Left forelimb (tissue), 1 donor: ENCODE data around the gene SLAIN1.

Source experiments
- DNase-seq: peaks from one replicate; pipeline ENCODE4 v3.0.0-alpha.2; 2018; ENCODE audit warnings: low spot score

SLAIN1 gene

GRCh38 chr13:77714119-77714755 lies 16.8 kb downstream of the SLAIN1 start:
- DNase-seq = no peak

DNA sequence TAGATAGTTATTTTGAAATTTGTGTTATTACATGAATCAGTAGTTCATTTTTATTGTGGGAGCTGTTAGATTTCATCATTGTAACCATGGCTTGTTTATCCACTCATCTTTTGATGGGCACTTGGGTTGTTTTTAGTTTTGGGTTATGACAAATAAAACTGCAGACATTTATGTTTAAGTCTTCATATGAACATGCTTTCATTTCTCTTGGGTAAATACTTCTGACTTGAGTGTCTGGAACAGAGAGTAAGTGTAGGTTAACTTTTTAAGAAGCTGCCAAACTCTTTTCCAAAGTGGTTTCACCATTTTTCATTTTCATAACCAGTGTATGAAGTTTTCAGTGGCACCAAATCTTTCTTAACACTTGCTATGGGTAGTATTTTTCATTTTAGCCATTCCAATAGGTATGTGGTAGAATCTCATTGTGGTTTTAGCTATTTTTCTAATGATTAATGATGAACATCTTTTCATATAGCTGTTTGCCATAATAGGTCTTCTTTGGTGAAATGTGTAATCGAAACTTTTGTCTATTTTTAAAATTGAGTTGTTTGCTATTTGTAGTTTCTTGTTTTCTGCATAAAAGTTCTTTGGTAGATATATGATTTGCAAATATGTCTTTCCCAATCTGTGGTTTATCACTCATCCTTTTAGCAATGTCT lies 17.9 kb downstream of the SLAIN1 start:
- DNase-seq = no peak

GRCh38 chr13:77716692-77717091 lies 19.2 kb downstream of the SLAIN1 start:
- no peak for DNase-seq

- DNase-seq = no peak
These were observed 20.0 kb downstream of the SLAIN1 start for GRCh38 chr13:77717508-77717907.

DNA sequence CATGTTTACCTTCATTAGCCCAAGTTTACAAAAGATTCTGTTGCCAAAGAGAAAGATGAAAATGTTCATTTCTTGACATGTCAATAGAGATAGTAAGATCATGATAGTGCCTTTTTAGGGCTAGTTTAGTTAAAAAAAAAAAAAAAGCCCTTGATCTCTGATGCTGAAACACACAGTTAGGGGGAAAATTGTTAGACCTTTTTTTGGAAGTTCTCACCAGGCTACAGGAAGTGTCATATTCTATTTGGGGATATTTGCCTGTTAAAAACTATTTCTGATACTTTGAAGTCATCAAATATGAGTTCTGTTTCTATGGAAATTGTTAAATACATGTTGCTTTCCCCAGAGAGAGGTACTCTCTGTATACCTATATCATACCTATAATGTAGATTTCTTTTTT lies 21.6 kb downstream of the SLAIN1 start:
- no peak for DNase-seq

GRCh38 chr13:77720988-77721387 lies 23.5 kb downstream of the SLAIN1 start:
- DNase-seq = no peak

DNA sequence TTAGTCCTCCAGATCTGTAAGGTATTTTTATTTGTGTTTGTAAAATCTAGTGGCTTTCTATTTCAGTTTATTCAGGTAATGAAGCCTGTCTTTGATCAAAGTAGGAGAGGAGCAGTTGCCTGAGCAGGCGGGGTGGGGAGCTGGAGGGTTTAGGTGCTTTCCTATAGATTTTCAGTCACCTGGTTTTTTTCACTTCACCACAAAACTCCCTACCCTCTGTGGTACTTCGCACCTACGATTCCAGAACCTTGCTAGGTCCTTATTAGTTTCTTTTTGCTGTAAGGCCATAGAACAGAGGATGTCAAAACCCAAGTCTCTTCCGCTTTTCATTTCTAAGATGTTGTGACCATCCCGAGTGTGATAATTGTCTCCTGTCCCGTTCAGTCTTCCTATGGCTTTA lies 26.6 kb downstream of the SLAIN1 start:
- DNase-seq = no peak

DNA sequence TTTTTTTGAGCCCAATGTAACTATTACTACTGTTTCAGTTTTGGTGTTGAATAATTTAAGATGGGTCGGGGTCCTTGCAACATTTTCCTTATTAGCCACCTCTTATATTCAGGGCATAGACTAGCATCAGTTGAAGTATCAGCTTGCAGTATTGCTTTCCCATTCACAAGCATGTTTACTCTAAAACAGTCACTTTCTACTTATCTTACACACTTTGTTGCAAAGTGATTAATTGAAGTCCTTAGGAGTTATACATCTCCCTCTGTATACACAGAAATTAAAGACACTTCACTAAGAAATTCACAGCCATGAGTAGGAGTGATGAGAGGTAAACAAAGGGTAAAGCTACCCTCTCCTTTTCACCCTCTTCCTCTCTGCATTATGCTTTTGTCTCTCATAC lies 27.6 kb downstream of the SLAIN1 start:
- DNase-seq = no peak

DNA sequence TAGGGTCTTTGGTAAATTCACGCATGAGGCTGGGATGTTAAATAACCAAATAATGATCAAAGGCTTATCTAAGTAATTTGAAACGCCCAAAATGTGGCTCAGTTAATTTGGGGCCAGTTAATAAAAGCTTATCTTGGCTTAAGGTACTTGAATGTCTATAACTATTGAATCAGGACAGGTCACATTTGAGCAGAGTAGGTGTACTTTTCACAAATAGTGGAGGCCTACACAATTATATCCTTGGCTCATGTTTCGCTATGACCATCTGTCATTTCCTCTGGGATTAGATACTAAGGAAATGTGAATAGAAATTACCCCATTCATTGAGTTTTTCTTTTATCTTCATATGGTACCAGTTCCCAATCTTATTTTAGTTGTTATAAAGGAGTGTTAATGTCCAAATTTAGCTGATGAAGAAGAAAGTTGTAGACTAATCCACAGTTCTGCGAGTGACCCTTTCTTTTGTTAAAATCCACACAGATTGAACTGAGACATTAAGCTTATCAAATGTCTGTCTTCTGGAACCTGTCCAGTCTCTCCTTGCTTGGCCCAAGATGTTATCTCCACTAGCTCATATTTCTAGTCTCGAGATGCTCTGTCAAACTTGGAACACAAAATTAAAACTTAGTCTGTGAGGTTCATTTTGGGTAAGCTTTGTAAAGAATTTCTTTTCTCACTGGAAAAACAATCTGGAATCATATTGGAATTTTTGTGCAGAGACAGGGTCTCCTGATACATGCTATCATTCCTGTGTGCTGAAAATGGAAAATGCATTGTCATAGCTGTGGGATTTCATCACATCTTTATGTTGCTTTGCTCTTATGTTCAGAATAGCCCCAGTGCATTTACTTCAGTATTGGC lies 31.0 kb downstream of the SLAIN1 start:
- DNase-seq = no peak

DNA sequence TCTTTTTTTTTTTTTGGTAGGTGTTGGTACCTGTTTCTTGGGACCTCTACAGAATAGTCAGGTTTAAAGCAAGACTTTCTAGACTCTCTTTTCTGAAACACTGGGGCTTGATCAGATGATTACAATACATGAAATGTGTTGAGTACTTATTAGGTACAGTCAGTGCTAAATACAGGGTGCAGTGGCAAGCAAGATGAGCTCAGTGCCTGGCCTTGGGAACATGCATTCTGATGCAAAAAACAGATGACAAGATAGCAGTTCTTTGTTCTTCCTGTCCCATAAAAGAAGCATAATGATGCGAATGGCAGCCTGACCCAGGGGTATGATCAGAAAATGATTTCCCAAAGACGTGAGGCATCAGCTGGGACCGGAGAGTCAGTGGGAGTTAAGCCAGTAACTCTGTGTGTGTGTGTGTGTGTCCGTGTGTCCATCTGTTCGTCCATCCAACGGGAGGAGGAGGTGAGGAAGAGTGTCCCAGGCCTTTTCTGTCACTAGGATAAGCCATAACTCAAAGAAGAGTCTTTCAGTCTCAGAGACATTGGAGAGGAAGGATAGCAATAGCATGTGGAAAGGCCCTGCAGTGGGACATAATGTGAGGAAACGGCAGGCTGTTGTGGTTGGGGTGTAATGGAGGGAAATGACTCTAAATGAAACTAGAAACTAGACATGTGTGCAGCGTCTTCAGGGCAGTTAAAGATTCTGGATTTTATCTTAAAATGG lies 32.2 kb downstream of the SLAIN1 start:
- no peak for DNase-seq

- DNase-seq = no peak
These were observed 33.1 kb downstream of the SLAIN1 start for GRCh38 chr13:77730572-77730971.

- no peak for DNase-seq
These were observed 34.8 kb downstream of the SLAIN1 start for GRCh38 chr13:77732287-77732686.

DNA sequence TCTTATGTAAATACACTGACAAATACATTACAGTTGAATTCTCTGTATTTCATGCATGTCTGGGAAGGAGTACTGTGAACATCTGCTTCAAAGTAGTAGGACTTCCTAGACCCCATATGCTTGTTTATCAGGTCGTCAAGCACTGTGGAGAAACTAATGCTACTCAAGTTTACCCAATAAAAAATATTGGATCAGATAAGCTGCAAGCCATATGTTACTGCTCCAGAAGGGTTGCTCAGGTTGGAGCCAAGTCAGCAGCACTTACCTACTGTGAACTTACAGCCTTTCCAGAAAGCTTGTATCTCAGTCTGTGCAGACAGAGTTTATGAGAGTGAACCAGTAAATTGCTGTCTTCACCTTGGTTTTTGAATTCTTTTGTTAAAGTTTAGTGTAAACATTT lies 36.2 kb downstream of the SLAIN1 start:
- DNase-seq = no peak

- DNase-seq = no peak
These were observed 40.2 kb downstream of the SLAIN1 start for GRCh38 chr13:77737583-77738200.

DNA sequence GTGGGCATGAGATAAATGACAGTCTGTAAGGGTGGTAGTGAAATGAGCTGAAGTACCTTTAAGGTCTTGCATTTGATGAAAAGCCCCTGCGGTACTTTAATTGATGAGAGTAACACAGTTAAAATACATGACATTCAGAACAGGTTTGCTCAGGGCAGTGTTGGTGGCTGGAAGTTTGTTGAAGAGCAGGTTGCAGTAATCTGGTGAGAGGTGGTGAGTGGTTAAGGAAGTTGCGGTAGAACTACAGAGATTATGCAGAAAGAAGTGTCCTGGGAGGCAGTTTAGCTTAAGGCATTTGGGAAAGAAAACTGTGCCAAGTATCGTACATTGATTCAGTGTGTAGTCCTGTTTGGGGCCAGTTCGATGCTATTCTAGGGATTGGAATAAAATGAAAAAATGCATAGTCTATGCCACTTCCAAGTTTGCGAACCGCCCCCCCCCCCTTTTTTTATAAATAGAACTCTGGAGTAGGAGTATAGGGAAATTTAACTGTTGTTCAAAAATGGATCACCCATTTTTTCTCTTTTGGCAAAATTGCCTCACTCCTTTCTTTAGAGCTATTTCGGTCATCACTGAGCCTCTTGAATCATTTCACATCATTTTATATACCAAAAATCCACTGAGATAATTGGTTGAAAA lies 42.7 kb downstream of the SLAIN1 start:
- no peak for DNase-seq

DNA sequence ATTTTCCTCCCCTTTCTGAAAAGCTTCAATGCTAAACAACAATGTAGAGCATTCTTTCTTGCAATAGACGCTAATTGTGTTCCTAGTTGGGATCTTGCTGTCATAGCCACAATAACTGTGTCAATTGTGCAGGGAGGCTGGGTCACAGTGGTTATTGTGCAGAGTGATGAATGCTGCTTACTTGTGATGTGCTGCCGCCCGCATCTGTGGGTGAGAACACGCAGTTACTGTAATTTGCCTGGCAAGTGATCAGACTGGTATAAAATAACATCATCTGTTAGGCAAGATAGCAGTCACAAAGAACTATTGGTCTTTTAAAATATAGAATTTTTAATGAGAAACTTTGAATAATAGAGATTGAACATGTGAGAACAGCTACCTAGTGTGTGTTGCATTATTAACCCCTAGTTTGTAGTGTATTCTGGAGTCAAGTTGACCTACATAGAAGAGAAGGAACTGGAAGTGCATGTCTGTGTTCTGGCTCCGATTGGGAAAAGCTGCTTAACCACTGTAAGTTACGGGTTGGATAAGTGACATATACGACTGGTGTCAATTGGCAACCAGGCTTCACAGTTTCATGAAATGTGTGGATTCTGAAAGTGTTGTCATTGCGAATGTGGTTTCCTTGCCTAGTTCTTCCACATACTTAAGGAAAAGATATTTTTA lies 43.6 kb downstream of the SLAIN1 start:
- DNase-seq = no peak

DNA sequence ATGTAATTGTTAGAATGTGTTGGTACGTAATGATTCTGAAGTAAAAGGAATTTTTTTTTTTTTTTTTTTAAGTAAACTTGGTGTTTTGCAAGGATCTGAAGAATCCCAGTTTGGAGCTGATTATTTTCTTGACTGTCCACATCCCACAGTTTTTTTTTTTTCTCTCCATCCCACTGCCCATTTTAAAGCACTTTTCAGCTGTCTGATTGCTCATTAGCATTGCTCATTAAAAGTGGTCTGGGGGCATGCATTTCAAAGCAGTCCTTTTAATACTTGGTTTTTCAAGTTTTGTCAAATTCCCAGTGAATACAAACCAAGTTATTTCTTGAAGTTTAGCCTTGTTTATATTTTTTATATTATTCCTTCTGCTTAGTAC lies 44.1 kb downstream of the SLAIN1 start:
- no peak for DNase-seq

GRCh38 chr13:77742801-77743200 lies 45.3 kb downstream of the SLAIN1 start:
- DNase-seq = no peak

GRCh38 chr13:77745784-77746183 lies 48.3 kb downstream of the SLAIN1 start:
- DNase-seq = no peak

DNA sequence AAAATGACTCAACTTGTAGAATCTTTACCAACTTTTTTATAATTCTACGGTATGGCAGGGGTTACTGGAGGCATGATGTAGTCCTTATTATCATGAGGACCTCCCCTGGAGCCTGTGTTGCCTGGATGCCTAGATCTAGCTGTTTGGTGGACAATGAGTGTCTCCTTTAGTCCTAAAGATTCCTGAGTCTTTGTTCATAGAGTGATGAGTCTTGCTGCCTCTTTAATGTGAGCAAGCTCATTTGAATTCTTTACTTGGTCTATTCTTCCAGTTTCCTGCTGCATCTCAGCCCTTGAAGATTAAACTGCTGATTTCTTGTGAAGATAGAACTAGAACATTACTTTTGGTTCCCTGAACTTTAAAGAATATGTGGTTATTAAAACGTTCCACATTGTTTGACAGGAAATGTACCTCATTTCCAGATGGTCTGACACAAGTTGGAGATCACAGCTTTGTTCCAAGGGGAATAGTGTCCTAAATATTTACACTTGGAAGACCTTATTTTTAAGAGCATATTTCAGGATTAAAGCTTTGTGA lies 51.9 kb downstream of the SLAIN1 start:
- no peak for DNase-seq
